K562 (cell line): ENCODE data around the gene TCL1B. TPM values are rescaled to one million over a fixed set of nuclear protein-coding genes. Genes with fewer than 3 reads are reported as not detected.

ENCODE experiments used
- ATAC-seq: fragments of 200-7000 bp; cut with Tn5 transposase; 3 replicates; pipeline ENCODE4 v1.9.1; 2020; ENCODE audit warnings: moderate library complexity
- BruUV-seq: library from RNA; stranded (reverse); fragments of 400-500 nt; replicated peaks from 2 replicates; lab custom pipeline; 2021; lab: Mats Ljungman, UMichigan
- CTCF ChIA-PET: fragments of 300-600 bp; formaldehyde crosslinking; extraction: SDS; loops from one replicate; lab custom pipeline; 2021; ENCODE audit warnings: low intra/inter-chr PET ratio; lab: Yijun Ruan, JAX
- POLR2A ChIA-PET: fragments of 300-600, 350-650 bp; sonication (Branson Sonifier 250); formaldehyde crosslinking; extraction: SDS; loops from one replicate; lab custom pipeline; 2021; ENCODE audit warnings: antibody characterized with exemption, inconsistent platforms; lab: Yijun Ruan, JAX
- DNase-seq, 4 experiments: peaks; one replicate each; pipeline versions ENCODE4 v3.0.0 to v3.0.0-alpha.2; 2011 to 2018; ENCODE audit warnings: low spot score in 3 of 4, mixed read lengths in 3 of 4; ENCODE audit errors: extremely low read depth in 1 of 4
- FAIRE-seq: peaks from 2 replicates; lab custom pipeline; 2011; peaks lifted over from hg19 to GRCh38; lab: Jason Lieb, UNC
- H2AFZ ChIP-seq: 2 replicates; pipeline ENCODE4 v1.6.0; 2011; ENCODE audit warnings: low read depth, low read length, control low read depth, inconsistent platforms
- H3K27ac ChIP-seq: fragments of 200-600 bp; 3 replicates; pipeline ENCODE4 v1.8.0; 2011; ENCODE audit warnings: low read depth, mild to moderate bottlenecking, control low read depth, inconsistent platforms, low read length, moderate library complexity, mixed read lengths; ENCODE audit errors: extremely low read depth
- H3K27me3 ChIP-seq, 2 experiments: fragments of 300-600 bp in 1 of 2; 2 replicates in 1 of 2; 3 replicates in 1 of 2; pipeline versions ENCODE4 v1.6.0 to v1.8.0; 2011; ENCODE audit warnings: inconsistent platforms in 2 of 2, low read length in 2 of 2, mild to moderate bottlenecking in 1 of 2, mixed read lengths in 1 of 2, moderate library complexity in 1 of 2; ENCODE audit not compliant: control insufficient read depth in 2 of 2, insufficient read depth in 2 of 2
- H3K36me3 ChIP-seq: fragments of 300-600 bp; 3 replicates; pipeline ENCODE4 v1.8.0; 2011; ENCODE audit warnings: mild to moderate bottlenecking, low read length, inconsistent platforms; ENCODE audit not compliant: control insufficient read depth, insufficient read depth
- H3K4me1 ChIP-seq, 2 experiments: fragments of 200-600 bp in 1 of 2; replicated peaks in 1 of 2; 2 replicates in 1 of 2; 3 replicates in 1 of 2; pipeline versions ENCODE4 v1.5.1 to v1.8.0; 2011; ENCODE audit warnings: inconsistent platforms in 2 of 2, low read length in 2 of 2, mild to moderate bottlenecking in 1 of 2, mixed read lengths in 1 of 2, moderate library complexity in 1 of 2; ENCODE audit not compliant: control insufficient read depth in 2 of 2, insufficient read depth in 2 of 2
- H3K4me2 ChIP-seq: 2 replicates; pipeline ENCODE4 v1.6.1; 2011; ENCODE audit warnings: low read length, control low read depth, inconsistent platforms, mixed read lengths; ENCODE audit not compliant: insufficient read depth
- H3K4me3 ChIP-seq: fragments of 200-600 bp; sonication (generic), shearing (Covaris generic); 2 replicates; pipeline ENCODE4 v1.5.1; 2016; ENCODE audit warnings: control low read depth, inconsistent platforms
- H3K79me2 ChIP-seq: fragments of 200-600 bp; 3 replicates; pipeline ENCODE4 v1.8.0; 2011; ENCODE audit warnings: low read length, inconsistent platforms; ENCODE audit not compliant: control insufficient read depth, insufficient read depth
- H3K9ac ChIP-seq, 2 experiments: 2 replicates each; pipeline versions ENCODE4 v1.6.0 to v1.6.1; 2011; ENCODE audit warnings: low read depth in 2 of 2, low read length in 2 of 2, control low read depth in 1 of 2, inconsistent platforms in 1 of 2, mild to moderate bottlenecking in 1 of 2, mixed read lengths in 1 of 2; ENCODE audit not compliant: insufficient read depth in 1 of 2
- H3K9me1 ChIP-seq: one replicate; pipeline ENCODE4 v1.6.0; 2011; ENCODE audit warnings: inconsistent platforms, mild to moderate bottlenecking, low read length, moderate library complexity; ENCODE audit not compliant: control insufficient read depth, insufficient read depth
- H3K9me3 ChIP-seq: replicated peaks from 2 replicates; pipeline ENCODE4 v1.5.1; 2011; ENCODE audit warnings: low read depth, low read length, inconsistent platforms; ENCODE audit not compliant: control insufficient read depth, insufficient read depth
- H4K20me1 ChIP-seq: replicated peaks from 2 replicates; pipeline ENCODE4 v1.6.1; 2011; ENCODE audit warnings: low read length, inconsistent platforms, mixed read lengths; ENCODE audit not compliant: control insufficient read depth, insufficient read depth
- ADNP ChIP-seq: fragments of 200-800 bp; sonication (Bioruptor generic); IDR thresholded peaks from 2 replicates; pipeline ENCODE4 v1.6.1; 2016; ENCODE audit warnings: missing genetic modification characterization, missing compliant biosample characterization
- KDM1A ChIP-seq, 2 experiments: fragments of 450-650 bp; IDR thresholded peaks; 2 replicates each; pipeline ENCODE4 v1.6.1; 2016; ENCODE audit warnings: mild to moderate bottlenecking in 2 of 2
- MEF2A ChIP-seq: IDR thresholded peaks from 2 replicates; pipeline ENCODE4 v1.6.1; 2011; ENCODE audit warnings: low read depth, mild to moderate bottlenecking, low read length, moderate library complexity; ENCODE audit not compliant: control insufficient read depth
- NR2C1 ChIP-seq, 2 experiments: fragments of 450-650 bp; IDR thresholded peaks; 2 replicates each; pipeline ENCODE4 v1.6.1; 2017; ENCODE audit warnings: mild to moderate bottlenecking in 2 of 2, antibody characterized with exemption in 1 of 2, inconsistent platforms in 1 of 2, missing compliant biosample characterization in 1 of 2, missing genetic modification characterization in 1 of 2
- SPI1 ChIP-seq: IDR thresholded peaks from 2 replicates; pipeline ENCODE4 v1.6.1; 2011; ENCODE audit warnings: low read depth, low read length, control low read depth, borderline replicate concordance
- ZNF707 ChIP-seq: fragments of 250-450 bp; sonication (Bioruptor Pico); conservative IDR thresholded peaks from 2 replicates; pipeline ENCODE4 v1.8.0; 2022; ENCODE audit warnings: inconsistent platforms, mild to moderate bottlenecking, moderate library complexity
- ZNF780A ChIP-seq: fragments of 250-450 bp; sonication (Bioruptor Pico); IDR thresholded peaks from 2 replicates; pipeline ENCODE4 v1.5.0; 2021; ENCODE audit warnings: mild to moderate bottlenecking
- WGBS: fragments of 100-300 bp; shearing (Covaris generic); methylation state at CpG from one replicate; pipeline ENCODE4 v1.1.6; 2016; ENCODE audit warnings: low coverage, mixed read lengths; ENCODE audit not compliant: insufficient coverage; ENCODE audit errors: missing lambda C conversion rate; 5-methylcytosine and 5-hydroxymethylcytosine counted together
- in situ Hi-C: fragments of 300-500 bp; cut with MboI; formaldehyde crosslinking; loops from 4 replicates; pipeline ENCODE4 v1.15.0; 2018; ENCODE audit warnings: inconsistent platforms, mixed read lengths
- intact Hi-C: fragments of 100-400 bp; cut with micrococcal nuclease; formaldehyde crosslinking; loops from 2 replicates; pipeline ENCODE4 v1.14.2; 2022
- polyA plus RNA-seq, 8 experiments: library from polyadenylated mRNA; depleted of rRNA in 4 of 8; stranded (reverse) in 5 of 8; unstranded in 3 of 8; fragments of >200 nt; fragmentation: Nextera tagmentation in 2 of 8; fragmentation: Illumina TruSeq in 1 of 8; extraction: Ambion mirVana in 2 of 8; extraction: Trizol in 1 of 8; gene quantifications; 2 replicates each; pipeline versions ENCODE4 v1.2.1 to v1.2.3, GENCODE V29; 2011 to 2014; ENCODE audit warnings: inconsistent platforms in 1 of 8, missing spikeins in 1 of 8
- total RNA-seq, 7 experiments: library from RNA; depleted of rRNA in 6 of 7; stranded (reverse); fragments of >200 nt in 6 of 7; fragmentation: Illumina TruSeq in 2 of 7; extraction: Trizol in 2 of 7; gene quantifications; 2 replicates each; pipeline versions ENCODE4 v1.2.1 to v1.2.3, GENCODE V29; 2011 to 2021; ENCODE audit warnings: low replicate concordance in 1 of 7
- TF ChIP-seq, protein P1 (sequence below): sonication (generic); formaldehyde crosslinking; IDR thresholded peaks from 2 replicates; pipeline ENCODE4 v1.8.1; 2022; ENCODE audit warnings: missing genetic modification reagents
- TF ChIP-seq, protein P2 (sequence below): fragments of 250-450 bp; sonication (Bioruptor Pico); IDR thresholded peaks from 2 replicates; pipeline ENCODE4 v1.5.0; 2020; ENCODE audit warnings: mild to moderate bottlenecking, borderline replicate concordance

The TCL1B gene
- total and polyA plus RNA-seq, 9 of the 15 experiments (the other 6 are each of a cell fraction or from before 2014, with no cell fraction given), result not detected

DNA sequence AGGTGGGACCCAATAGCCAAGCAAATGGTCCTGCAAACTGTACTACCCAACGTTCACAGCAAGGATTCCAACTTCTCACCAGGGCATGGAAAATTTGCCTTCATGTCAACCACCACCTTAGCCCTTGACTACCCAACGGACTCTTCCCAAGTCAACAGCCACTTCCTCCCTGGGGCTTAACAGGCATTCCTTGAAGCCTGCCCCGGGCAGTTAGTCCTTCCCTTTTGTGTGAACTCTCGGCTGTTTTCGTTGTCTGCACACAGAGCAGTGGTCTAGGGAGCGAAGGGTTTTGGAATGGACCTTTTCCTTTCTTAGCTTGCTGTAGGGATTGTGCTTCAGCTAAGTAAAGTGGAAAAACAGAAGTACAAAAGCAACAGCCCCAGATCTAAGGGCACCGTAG lies 35.2 kb upstream of the TCL1B start:
- FAIRE-seq (no peak), DNase-seq (no peak), ATAC-seq (no peak)
- no peaks in the 10 kb centered on the region; a peak in 1 of 5 replicates for H3K27me3 ChIP-seq
- no peak overlapping the region for H3K9ac ChIP-seq
- intact Hi-C loops (no loop called here), in situ Hi-C loops (no loop called here)
- no peaks in the 10 kb centered on the region for H3K4me1 ChIP-seq
- H2AFZ ChIP-seq, result no peak overlapping the region
- ChIA-PET POLR2A (no interaction called here), CTCF (no interaction called here)
- TF ChIP-seq SPI1, result peak; percentile 39; the same call in 1 of the 2 replicates
- TF ChIP-seq, protein P1, sequence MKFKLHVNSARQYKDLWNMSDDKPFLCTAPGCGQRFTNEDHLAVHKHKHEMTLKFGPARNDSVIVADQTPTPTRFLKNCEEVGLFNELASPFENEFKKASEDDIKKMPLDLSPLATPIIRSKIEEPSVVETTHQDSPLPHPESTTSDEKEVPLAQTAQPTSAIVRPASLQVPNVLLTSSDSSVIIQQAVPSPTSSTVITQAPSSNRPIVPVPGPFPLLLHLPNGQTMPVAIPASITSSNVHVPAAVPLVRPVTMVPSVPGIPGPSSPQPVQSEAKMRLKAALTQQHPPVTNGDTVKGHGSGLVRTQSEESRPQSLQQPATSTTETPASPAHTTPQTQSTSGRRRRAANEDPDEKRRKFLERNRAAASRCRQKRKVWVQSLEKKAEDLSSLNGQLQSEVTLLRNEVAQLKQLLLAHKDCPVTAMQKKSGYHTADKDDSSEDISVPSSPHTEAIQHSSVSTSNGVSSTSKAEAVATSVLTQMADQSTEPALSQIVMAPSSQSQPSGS (CRISPR knock-in tag), result no peak
- BruUV-seq, result no TSS peak
- H4K20me1 ChIP-seq, result no peaks in the 10 kb centered on the region; the same call in 1 of the 2 replicates
- 6% methylated on average over 4 of the region's 7 CpGs for WGBS
- no peaks in the 10 kb centered on the region for H3K9me3 ChIP-seq
- H3K4me2 ChIP-seq, result no peak overlapping the region
- no peaks in the 10 kb centered on the region for H3K79me2 ChIP-seq
- H3K27ac ChIP-seq, result no peak overlapping the region
- H3K9me1 ChIP-seq, result no peaks in the 10 kb centered on the region
- no peaks in the 10 kb centered on the region for H3K36me3 ChIP-seq
- H3K4me3 ChIP-seq, result no peak overlapping the region

DNA sequence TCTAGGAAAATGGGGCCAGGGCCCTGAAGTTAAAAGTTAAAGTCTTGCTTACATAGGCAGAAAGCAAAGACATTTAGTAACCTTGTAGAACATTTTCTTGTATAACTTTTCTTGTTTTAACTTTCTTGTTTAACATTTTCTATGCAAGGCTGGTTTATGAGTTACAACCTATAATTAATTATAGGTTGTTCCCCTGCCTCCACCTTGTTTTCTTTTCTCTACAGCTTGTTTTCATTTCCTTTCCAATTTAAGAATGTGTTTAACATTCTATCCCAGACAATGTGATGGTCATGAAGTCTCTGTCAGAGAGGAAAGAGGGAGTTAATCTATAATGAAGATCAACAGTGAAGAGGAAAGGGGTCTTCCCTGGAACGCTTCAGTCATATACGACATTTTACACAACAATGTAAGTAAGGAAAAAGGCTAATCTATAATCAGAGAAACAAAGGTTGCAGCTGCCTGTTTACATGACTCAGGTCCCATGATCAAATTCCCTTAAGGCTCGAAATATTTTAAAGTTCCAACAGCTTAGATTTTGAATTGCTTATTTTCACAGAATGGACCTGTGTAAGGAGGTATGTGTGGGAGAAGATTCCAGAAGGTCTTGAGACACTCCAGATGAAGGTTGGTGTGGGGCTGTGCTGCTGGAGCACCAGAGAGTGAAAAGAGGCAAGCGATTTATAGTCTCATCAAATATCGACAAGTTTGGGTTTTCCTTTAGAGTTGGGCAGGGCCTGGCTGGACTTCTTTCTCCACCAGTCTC lies 34.2 kb upstream of the TCL1B start:
- Histone ChIP-seq H3K4me2 (no peak overlapping the region), H3K9me3 (no peaks in the 10 kb centered on the region), H3K4me3 (no peak overlapping the region), H3K79me2 (no peaks in the 10 kb centered on the region), H3K9ac (no peak overlapping the region), H3K9me1 (no peaks in the 10 kb centered on the region), H2AFZ (no peak overlapping the region), H4K20me1 (no peaks in the 10 kb centered on the region; the same call in 1 of the 2 replicates), H3K27ac (no peak overlapping the region), H3K36me3 (no peaks in the 10 kb centered on the region), H3K4me1 (no peaks in the 10 kb centered on the region), H3K27me3 (no peaks in the 10 kb centered on the region; a peak in 1 of 5 replicates)
- FAIRE-seq (no peak), ATAC-seq (no peak), DNase-seq (no peak)
- no TSS peak for BruUV-seq
- intact Hi-C loops, result no loop called here
- CTCF ChIA-PET, result no interaction called here
- 0% methylated on average over 3 of the region's 5 CpGs for WGBS
- in situ Hi-C loops, result no loop called here
- POLR2A ChIA-PET, result no interaction called here
- TF ChIP-seq ADNP (tag) (no peak), ZNF780A (CRISPR knock-in tag) (no peak), NR2C1 (IDR thresholded peaks at IDR 0.05) (no peak), NR2C1 (tag; IDR thresholded peaks at IDR 0.05) (no peak), ZNF707 (CRISPR knock-in tag) (no peak), MEF2A (no peak), KDM1A (IDR thresholded peaks at IDR 0.05) (no peak)
- TF ChIP-seq, protein P2, sequence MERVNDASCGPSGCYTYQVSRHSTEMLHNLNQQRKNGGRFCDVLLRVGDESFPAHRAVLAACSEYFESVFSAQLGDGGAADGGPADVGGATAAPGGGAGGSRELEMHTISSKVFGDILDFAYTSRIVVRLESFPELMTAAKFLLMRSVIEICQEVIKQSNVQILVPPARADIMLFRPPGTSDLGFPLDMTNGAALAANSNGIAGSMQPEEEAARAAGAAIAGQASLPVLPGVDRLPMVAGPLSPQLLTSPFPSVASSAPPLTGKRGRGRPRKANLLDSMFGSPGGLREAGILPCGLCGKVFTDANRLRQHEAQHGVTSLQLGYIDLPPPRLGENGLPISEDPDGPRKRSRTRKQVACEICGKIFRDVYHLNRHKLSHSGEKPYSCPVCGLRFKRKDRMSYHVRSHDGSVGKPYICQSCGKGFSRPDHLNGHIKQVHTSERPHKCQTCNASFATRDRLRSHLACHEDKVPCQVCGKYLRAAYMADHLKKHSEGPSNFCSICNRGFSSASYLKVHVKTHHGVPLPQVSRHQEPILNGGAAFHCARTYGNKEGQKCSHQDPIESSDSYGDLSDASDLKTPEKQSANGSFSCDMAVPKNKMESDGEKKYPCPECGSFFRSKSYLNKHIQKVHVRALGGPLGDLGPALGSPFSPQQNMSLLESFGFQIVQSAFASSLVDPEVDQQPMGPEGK (CRISPR knock-in tag), result no peak
